ENCODE measurements around the gene ALX4.

DNA sequence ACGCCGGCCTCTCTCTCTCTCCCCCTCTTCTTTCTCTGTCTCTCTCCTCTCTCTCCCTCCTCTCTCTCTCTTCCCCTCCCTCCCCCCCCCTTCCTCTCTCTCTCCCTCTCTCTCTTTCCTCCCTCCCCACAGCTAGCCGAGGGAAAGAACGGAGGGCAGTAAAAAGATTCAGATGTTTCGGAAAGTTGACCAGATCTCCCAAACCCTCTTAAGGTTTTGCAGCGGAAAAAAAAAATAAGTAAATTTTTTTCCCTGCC, 195 bp upstream of the ALX4 start:
- TF ChIP-seq, protein P1, sequence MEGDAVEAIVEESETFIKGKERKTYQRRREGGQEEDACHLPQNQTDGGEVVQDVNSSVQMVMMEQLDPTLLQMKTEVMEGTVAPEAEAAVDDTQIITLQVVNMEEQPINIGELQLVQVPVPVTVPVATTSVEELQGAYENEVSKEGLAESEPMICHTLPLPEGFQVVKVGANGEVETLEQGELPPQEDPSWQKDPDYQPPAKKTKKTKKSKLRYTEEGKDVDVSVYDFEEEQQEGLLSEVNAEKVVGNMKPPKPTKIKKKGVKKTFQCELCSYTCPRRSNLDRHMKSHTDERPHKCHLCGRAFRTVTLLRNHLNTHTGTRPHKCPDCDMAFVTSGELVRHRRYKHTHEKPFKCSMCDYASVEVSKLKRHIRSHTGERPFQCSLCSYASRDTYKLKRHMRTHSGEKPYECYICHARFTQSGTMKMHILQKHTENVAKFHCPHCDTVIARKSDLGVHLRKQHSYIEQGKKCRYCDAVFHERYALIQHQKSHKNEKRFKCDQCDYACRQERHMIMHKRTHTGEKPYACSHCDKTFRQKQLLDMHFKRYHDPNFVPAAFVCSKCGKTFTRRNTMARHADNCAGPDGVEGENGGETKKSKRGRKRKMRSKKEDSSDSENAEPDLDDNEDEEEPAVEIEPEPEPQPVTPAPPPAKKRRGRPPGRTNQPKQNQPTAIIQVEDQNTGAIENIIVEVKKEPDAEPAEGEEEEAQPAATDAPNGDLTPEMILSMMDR (IDR thresholded peaks at IDR 0.05; ENCODE audit: borderline replicate concordance, extremely low read depth, low read length, poor library complexity, severe bottlenecking): no peak
- no peak for TF ChIP-seq EZH2 (IDR thresholded peaks at IDR 0.05; ENCODE audit: borderline replicate concordance, low read depth, low read length, severe bottlenecking)

Measured in DND-41 (cell line).